K562 (cell line): ENCODE data around the gene RELL2. TPM values are rescaled to one million over a fixed set of nuclear protein-coding genes. Genes with fewer than 3 reads are reported as not detected.
A peak's percentile ranks its signal among the peaks of the same experiment; 100 is the strongest.

ENCODE experiments used
- ATAC-seq: fragments of 200-7000 bp; cut with Tn5 transposase; 3 replicates; pipeline ENCODE4 v1.9.1; 2020; ENCODE audit warnings: moderate library complexity
- BruUV-seq: library from RNA; stranded (reverse); fragments of 400-500 nt; replicated peaks from 2 replicates; lab custom pipeline; 2021; lab: Mats Ljungman, UMichigan
- CTCF ChIA-PET: fragments of 300-600 bp; formaldehyde crosslinking; extraction: SDS; loops from one replicate; lab custom pipeline; 2021; ENCODE audit warnings: low intra/inter-chr PET ratio; lab: Yijun Ruan, JAX
- POLR2A ChIA-PET: fragments of 300-600, 350-650 bp; sonication (Branson Sonifier 250); formaldehyde crosslinking; extraction: SDS; loops from one replicate; lab custom pipeline; 2021; ENCODE audit warnings: antibody characterized with exemption, inconsistent platforms; lab: Yijun Ruan, JAX
- DNase-seq, 4 experiments: peaks; one replicate each; pipeline versions ENCODE4 v3.0.0 to v3.0.0-alpha.2; 2011 to 2018; ENCODE audit warnings: low spot score in 3 of 4, mixed read lengths in 3 of 4; ENCODE audit errors: extremely low read depth in 1 of 4
- FAIRE-seq: peaks from 2 replicates; lab custom pipeline; 2011; peaks lifted over from hg19 to GRCh38; lab: Jason Lieb, UNC
- H2AFZ ChIP-seq: 2 replicates; pipeline ENCODE4 v1.6.0; 2011; ENCODE audit warnings: low read depth, low read length, control low read depth, inconsistent platforms
- H3K27ac ChIP-seq: fragments of 200-600 bp; 3 replicates; pipeline ENCODE4 v1.8.0; 2011; ENCODE audit warnings: low read depth, mild to moderate bottlenecking, control low read depth, inconsistent platforms, low read length, moderate library complexity, mixed read lengths; ENCODE audit errors: extremely low read depth
- H3K27me3 ChIP-seq, 2 experiments: fragments of 300-600 bp in 1 of 2; 2 replicates in 1 of 2; 3 replicates in 1 of 2; pipeline versions ENCODE4 v1.6.0 to v1.8.0; 2011; ENCODE audit warnings: inconsistent platforms in 2 of 2, low read length in 2 of 2, mild to moderate bottlenecking in 1 of 2, mixed read lengths in 1 of 2, moderate library complexity in 1 of 2; ENCODE audit not compliant: control insufficient read depth in 2 of 2, insufficient read depth in 2 of 2
- H3K36me3 ChIP-seq: fragments of 300-600 bp; 3 replicates; pipeline ENCODE4 v1.8.0; 2011; ENCODE audit warnings: mild to moderate bottlenecking, low read length, inconsistent platforms; ENCODE audit not compliant: control insufficient read depth, insufficient read depth
- H3K4me1 ChIP-seq, 2 experiments: fragments of 200-600 bp in 1 of 2; replicated peaks in 1 of 2; 2 replicates in 1 of 2; 3 replicates in 1 of 2; pipeline versions ENCODE4 v1.5.1 to v1.8.0; 2011; ENCODE audit warnings: inconsistent platforms in 2 of 2, low read length in 2 of 2, mild to moderate bottlenecking in 1 of 2, mixed read lengths in 1 of 2, moderate library complexity in 1 of 2; ENCODE audit not compliant: control insufficient read depth in 2 of 2, insufficient read depth in 2 of 2
- H3K4me2 ChIP-seq: 2 replicates; pipeline ENCODE4 v1.6.1; 2011; ENCODE audit warnings: low read length, control low read depth, inconsistent platforms, mixed read lengths; ENCODE audit not compliant: insufficient read depth
- H3K4me3 ChIP-seq: fragments of 200-600 bp; sonication (generic), shearing (Covaris generic); 2 replicates; pipeline ENCODE4 v1.5.1; 2016; ENCODE audit warnings: control low read depth, inconsistent platforms
- H3K79me2 ChIP-seq: fragments of 200-600 bp; 3 replicates; pipeline ENCODE4 v1.8.0; 2011; ENCODE audit warnings: low read length, inconsistent platforms; ENCODE audit not compliant: control insufficient read depth, insufficient read depth
- H3K9ac ChIP-seq, 2 experiments: 2 replicates each; pipeline versions ENCODE4 v1.6.0 to v1.6.1; 2011; ENCODE audit warnings: low read depth in 2 of 2, low read length in 2 of 2, control low read depth in 1 of 2, inconsistent platforms in 1 of 2, mild to moderate bottlenecking in 1 of 2, mixed read lengths in 1 of 2; ENCODE audit not compliant: insufficient read depth in 1 of 2
- H3K9me1 ChIP-seq: one replicate; pipeline ENCODE4 v1.6.0; 2011; ENCODE audit warnings: inconsistent platforms, mild to moderate bottlenecking, low read length, moderate library complexity; ENCODE audit not compliant: control insufficient read depth, insufficient read depth
- H3K9me3 ChIP-seq: replicated peaks from 2 replicates; pipeline ENCODE4 v1.5.1; 2011; ENCODE audit warnings: low read depth, low read length, inconsistent platforms; ENCODE audit not compliant: control insufficient read depth, insufficient read depth
- H4K20me1 ChIP-seq: replicated peaks from 2 replicates; pipeline ENCODE4 v1.6.1; 2011; ENCODE audit warnings: low read length, inconsistent platforms, mixed read lengths; ENCODE audit not compliant: control insufficient read depth, insufficient read depth
- BRF1 ChIP-seq: IDR thresholded peaks from 3 replicates; pipeline ENCODE4 v1.6.1; 2011; ENCODE audit warnings: borderline replicate concordance, mild to moderate bottlenecking; ENCODE audit not compliant: insufficient read length; ENCODE audit errors: extremely low read depth
- CBX3 ChIP-seq, 2 experiments: IDR thresholded peaks; 1 replicate in 1 of 2; 2 replicates in 1 of 2; pipeline ENCODE4 v1.6.1; 2012; ENCODE audit warnings: inconsistent platforms in 2 of 2, low read length in 2 of 2, borderline replicate concordance in 1 of 2, control low read depth in 1 of 2
- CBX8 ChIP-seq: fragments of 200-600 bp; sonication (generic); IDR thresholded peaks from 2 replicates; pipeline ENCODE4 v1.6.1; 2012; ENCODE audit warnings: borderline replicate concordance, mixed run types, low read depth, mild to moderate bottlenecking, moderate library complexity, mixed read lengths, low read length, control low read depth, inconsistent platforms; ENCODE audit not compliant: poor library complexity, severe bottlenecking; ENCODE audit errors: extremely low read depth
- ETV5 ChIP-seq: sonication (generic); formaldehyde crosslinking; IDR thresholded peaks from 2 replicates; pipeline ENCODE4 v1.4.0; 2020; ENCODE audit warnings: low read depth, mild to moderate bottlenecking, missing genetic modification reagents
- HNRNPK ChIP-seq: fragments of 200-400 bp; formaldehyde crosslinking; IDR thresholded peaks from one replicate; pipeline ENCODE4 v1.6.1; 2018; ENCODE audit warnings: mild to moderate bottlenecking, low read depth, low read length; ENCODE audit not compliant: poor library complexity, severe bottlenecking
- MAFK ChIP-seq: IDR thresholded peaks from 2 replicates; pipeline ENCODE4 v1.6.1; 2011; ENCODE audit warnings: low read length, improper control_type of control experiment
- NR0B1 ChIP-seq: fragments of 450-650 bp; IDR thresholded peaks from one replicate; pipeline ENCODE4 v1.6.1; 2018; ENCODE audit warnings: mild to moderate bottlenecking, moderate library complexity; ENCODE audit not compliant: partially characterized antibody
- PHTF2 ChIP-seq: fragments of 250-450 bp; sonication (Bioruptor Pico); IDR thresholded peaks from 2 replicates; pipeline ENCODE4 v1.5.0; 2021; ENCODE audit warnings: mild to moderate bottlenecking
- PRMT5 ChIP-seq: sonication (generic); formaldehyde crosslinking; IDR thresholded peaks from 2 replicates; pipeline ENCODE4 v1.5.0; 2020; ENCODE audit warnings: missing genetic modification reagents
- PTRF ChIP-seq: fragments of 450-650 bp; IDR thresholded peaks from 2 replicates; pipeline ENCODE4 v1.6.1; 2016; ENCODE audit warnings: mild to moderate bottlenecking, missing genetic modification characterization, missing compliant biosample characterization
- TAF7 ChIP-seq: fragments of 450-650 bp; IDR thresholded peaks from 2 replicates; pipeline ENCODE4 v1.6.1; 2016; ENCODE audit warnings: missing genetic modification characterization, missing compliant biosample characterization
- TCFL5 ChIP-seq: fragments of 250-450 bp; sonication (Bioruptor Pico); conservative IDR thresholded peaks from 2 replicates; pipeline ENCODE4 v1.6.1; 2021; ENCODE audit warnings: mild to moderate bottlenecking, moderate library complexity, matching md5 sums
- WGBS: fragments of 100-300 bp; shearing (Covaris generic); methylation state at CpG from one replicate; pipeline ENCODE4 v1.1.6; 2016; ENCODE audit warnings: low coverage, mixed read lengths; ENCODE audit not compliant: insufficient coverage; ENCODE audit errors: missing lambda C conversion rate; 5-methylcytosine and 5-hydroxymethylcytosine counted together
- in situ Hi-C: fragments of 300-500 bp; cut with MboI; formaldehyde crosslinking; loops from 4 replicates; pipeline ENCODE4 v1.15.0; 2018; ENCODE audit warnings: inconsistent platforms, mixed read lengths
- intact Hi-C: fragments of 100-400 bp; cut with micrococcal nuclease; formaldehyde crosslinking; loops from 2 replicates; pipeline ENCODE4 v1.14.2; 2022
- polyA plus RNA-seq, 8 experiments: library from polyadenylated mRNA; depleted of rRNA in 4 of 8; stranded (reverse) in 5 of 8; unstranded in 3 of 8; fragments of >200 nt; fragmentation: Nextera tagmentation in 2 of 8; fragmentation: Illumina TruSeq in 1 of 8; extraction: Ambion mirVana in 2 of 8; extraction: Trizol in 1 of 8; gene quantifications; 2 replicates each; pipeline versions ENCODE4 v1.2.1 to v1.2.3, GENCODE V29; 2011 to 2014; ENCODE audit warnings: inconsistent platforms in 1 of 8, missing spikeins in 1 of 8
- total RNA-seq, 7 experiments: library from RNA; depleted of rRNA in 6 of 7; stranded (reverse); fragments of >200 nt in 6 of 7; fragmentation: Illumina TruSeq in 2 of 7; extraction: Trizol in 2 of 7; gene quantifications; 2 replicates each; pipeline versions ENCODE4 v1.2.1 to v1.2.3, GENCODE V29; 2011 to 2021; ENCODE audit warnings: low replicate concordance in 1 of 7

Gene RELL2
- total and polyA plus RNA-seq, 9 of the 15 experiments (the other 6 are each of a cell fraction or from before 2014, with no cell fraction given): 0.06 to 36.0 (median 14.3) TPM

- Histone ChIP-seq H3K79me2 (no peaks in the 10 kb centered on the region), H3K4me1 (peaks cover 5 to 13% of the 10 kb centered on the region in 2 experiments), H3K4me3 (no peak overlapping the region), H3K9me1 (peaks cover 5% of the 10 kb centered on the region), H3K27me3 (no peaks in the 10 kb centered on the region), H3K9me3 (no peaks in the 10 kb centered on the region), H3K36me3 (peaks cover 11% of the 10 kb centered on the region; the same call in 2 of the 3 replicates), H3K27ac (no peak overlapping the region), H4K20me1 (no peaks in the 10 kb centered on the region), H3K9ac (no peak overlapping the region; a peak in 1 of 4 replicates), H2AFZ (no peak overlapping the region), H3K4me2 (no peak overlapping the region)
- in situ Hi-C loops: no loop called here
- intact Hi-C loops: no loop called here
- DNase-seq: no peak
- TF ChIP-seq ETV5 (CRISPR knock-in tag) (no peak), CBX3 (IDR thresholded peaks at IDR 0.05; ENCODE audit: borderline replicate concordance in 1 of 2, low read length in 2 of 2) (no peak)
- ATAC-seq: no peak
- ChIA-PET CTCF (no interaction called here), POLR2A (interaction anchor here (0.7 kb wide), 1 partner anchor 679 kb away, joined by 3 read pairs; no protein-coding TSS in a partner anchor)
- BruUV-seq: no TSS peak
- FAIRE-seq: no peak
- 76% methylated on average over 9 of the region's 9 CpGs for whole genome bisulfite sequencing
Measured at GRCh38 chr5:141656396-141656795, 19.6 kb downstream of the RELL2 start.

DNA sequence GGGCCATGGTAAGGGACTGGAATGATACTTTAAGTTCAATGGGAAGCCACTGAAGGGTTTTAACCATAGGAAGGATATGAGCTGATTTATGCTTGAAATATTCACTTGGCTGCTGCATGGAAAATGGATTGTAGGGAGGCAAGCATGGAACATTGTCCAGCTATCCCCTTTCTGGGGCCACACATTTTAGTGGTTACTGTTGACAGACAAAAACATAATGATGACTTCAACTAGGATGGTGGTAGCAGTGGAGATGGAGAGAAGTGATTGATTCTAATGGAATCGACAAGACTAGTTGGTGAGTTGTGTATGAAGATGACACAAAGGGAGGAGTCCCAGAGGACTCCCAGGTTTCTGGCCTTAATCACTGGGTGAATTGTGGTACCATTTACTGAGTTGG lies 20.6 kb downstream of the RELL2 start:
- in situ Hi-C loops: no loop called here
- intact Hi-C loops: no loop called here
- no peak overlapping the region for H2AFZ ChIP-seq
- no peak overlapping the region for H3K4me2 ChIP-seq
- no peaks in the 10 kb centered on the region for H3K79me2 ChIP-seq
- no peaks in the 10 kb centered on the region for H3K27me3 ChIP-seq
- H3K27ac ChIP-seq: peak overlapping the region; percentile 30; the same call in 2 of the 3 replicates
- ChIA-PET CTCF (no interaction called here), POLR2A (interaction anchor here (0.8 kb wide), 1 partner anchor 13 kb away, joined by 4 read pairs; no protein-coding TSS in a partner anchor)
- BruUV-seq: no TSS peak
- ATAC-seq (no peak), DNase-seq (no peak), FAIRE-seq (no peak)
- H3K4me1 ChIP-seq: peaks cover 0 to 8% of the 10 kb centered on the region in 2 experiments; a peak in 2 of 5 replicates
- peaks cover 5% of the 10 kb centered on the region for H3K9me1 ChIP-seq
- no peak overlapping the region for H3K9ac ChIP-seq
- H3K4me3 ChIP-seq: no peak overlapping the region
- no peaks in the 10 kb centered on the region for H3K9me3 ChIP-seq
- H3K36me3 ChIP-seq: peaks cover 11% of the 10 kb centered on the region; the same call in 2 of the 3 replicates
- H4K20me1 ChIP-seq: no peaks in the 10 kb centered on the region
- WGBS: 56% methylated on average over 1 of the region's 1 CpG
- TF ChIP-seq HNRNPK (no peak), MAFK (no peak), PRMT5 (no peak), NR0B1 (no peak), TAF7 (tag) (no peak), PHTF2 (CRISPR knock-in tag) (no peak), PTRF (tag) (no peak), BRF1 (no peak), TCFL5 (CRISPR knock-in tag) (no peak), CBX8 (no peak)
